Embryonic facial prominence (tissue), 1 donor: ENCODE measurements around the gene USP36.
"Not testable (repeated sequence)": the region's sequence is repeated elsewhere in the genome, so short reads cannot be mapped to it uniquely, and the experiment has no call there.

Experiments
- DNase-seq: peaks from one replicate; pipeline ENCODE4 v3.0.0-alpha.2; 2016; ENCODE audit errors: extremely low spot score

USP36 gene

GRCh38 chr17:78840780-78841611, at the start of gene USP36:
TSS of gene USP36 (minus strand) at chr17:78840814. CDS start at chr17:78836363, 4,451 bp downstream.
- DNase-seq: peak; percentile 96

DNA sequence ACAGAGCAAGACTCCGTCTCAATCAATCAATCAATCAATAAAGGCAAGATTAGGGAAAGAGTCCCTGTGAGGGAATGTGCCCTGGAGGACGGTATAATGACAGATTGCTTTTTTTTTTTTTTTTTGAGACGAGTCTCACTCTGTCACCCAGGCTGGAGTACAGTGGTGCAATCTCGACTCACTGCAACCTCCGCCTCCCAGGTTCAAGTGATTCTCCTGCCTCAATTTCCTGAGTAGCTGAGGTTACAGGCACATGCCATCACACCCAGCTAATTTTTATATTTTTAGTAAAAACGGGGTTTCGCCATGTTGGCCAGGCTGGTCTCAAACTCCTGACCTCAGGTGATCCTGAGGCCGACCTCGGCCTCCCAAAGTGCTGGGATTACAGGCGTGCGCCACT, 49.5 kb upstream of the USP36 start:
- not testable (repeated sequence) for DNase-seq

- DNase-seq: no peak
Observed at GRCh38 chr17:78889531-78889930, 48.9 kb upstream of the USP36 start.

DNA sequence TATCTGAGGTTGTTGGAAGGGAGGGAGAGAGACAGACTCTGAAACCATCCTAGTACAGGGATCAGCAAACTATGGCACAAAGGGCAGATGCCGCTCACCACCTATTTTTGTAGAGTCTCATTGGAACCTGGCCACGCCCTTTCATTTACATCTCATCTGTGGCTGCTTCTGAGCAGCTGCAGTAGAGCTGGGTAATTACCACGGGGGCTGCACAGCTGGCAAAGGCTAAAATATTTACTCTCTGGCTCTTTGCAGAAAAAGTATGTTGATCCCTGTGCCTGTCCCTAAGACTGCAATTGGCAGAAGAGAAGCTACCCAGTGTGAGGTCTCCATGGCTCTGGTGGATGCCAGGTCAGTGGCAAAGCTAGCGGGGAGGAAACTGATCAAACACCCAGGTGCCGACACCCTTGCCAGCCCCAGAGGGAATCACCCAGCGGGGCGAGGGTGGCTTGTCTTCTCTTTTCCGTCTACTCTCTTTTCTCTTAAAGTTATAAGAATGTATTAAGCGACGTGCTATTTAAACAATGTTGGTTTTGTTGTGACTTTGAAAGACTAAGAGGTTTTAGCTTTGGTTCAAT, 48.4 kb upstream of the USP36 start:
- DNase-seq: no peak

GRCh38 chr17:78886954-78887353, 46.3 kb upstream of the USP36 start:
- no peak for DNase-seq

- no peak for DNase-seq
Observed at GRCh38 chr17:78885956-78886355, 45.3 kb upstream of the USP36 start.

- no peak for DNase-seq
Observed at GRCh38 chr17:78884876-78885667, 44.5 kb upstream of the USP36 start.

DNA sequence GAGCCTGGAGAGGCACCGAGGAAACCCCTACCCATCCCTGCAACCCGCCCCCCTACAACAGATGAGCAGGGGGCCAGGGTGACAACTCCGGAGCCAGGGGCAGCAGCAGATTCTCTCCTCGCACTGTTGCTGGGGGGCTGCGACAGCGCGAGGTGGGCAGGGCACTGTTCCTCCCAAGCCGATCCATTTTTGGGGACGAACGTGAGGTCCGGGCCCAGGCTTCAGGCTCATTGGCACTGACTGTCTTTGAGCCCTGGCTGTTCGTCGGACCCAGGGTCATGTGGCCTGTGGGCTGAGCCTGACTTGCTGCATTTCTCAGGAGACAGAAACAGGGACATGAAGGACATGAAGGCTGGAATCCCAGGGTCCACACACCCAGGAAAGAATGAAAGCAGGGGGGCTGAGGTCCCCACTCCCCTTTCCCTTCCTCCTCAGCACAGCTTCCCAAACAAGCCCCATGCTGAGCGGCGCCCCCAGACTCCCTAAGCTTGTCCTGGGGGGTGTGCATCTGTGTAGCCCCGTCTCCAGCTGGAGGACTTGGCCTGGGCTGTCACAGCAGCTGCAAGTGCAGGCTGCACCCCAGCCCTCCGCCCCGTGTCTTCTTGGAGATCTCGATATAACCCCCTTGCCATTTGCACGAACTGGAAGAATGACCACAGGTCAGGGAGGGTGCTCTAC, 43.7 kb upstream of the USP36 start:
- no peak for DNase-seq

DNA sequence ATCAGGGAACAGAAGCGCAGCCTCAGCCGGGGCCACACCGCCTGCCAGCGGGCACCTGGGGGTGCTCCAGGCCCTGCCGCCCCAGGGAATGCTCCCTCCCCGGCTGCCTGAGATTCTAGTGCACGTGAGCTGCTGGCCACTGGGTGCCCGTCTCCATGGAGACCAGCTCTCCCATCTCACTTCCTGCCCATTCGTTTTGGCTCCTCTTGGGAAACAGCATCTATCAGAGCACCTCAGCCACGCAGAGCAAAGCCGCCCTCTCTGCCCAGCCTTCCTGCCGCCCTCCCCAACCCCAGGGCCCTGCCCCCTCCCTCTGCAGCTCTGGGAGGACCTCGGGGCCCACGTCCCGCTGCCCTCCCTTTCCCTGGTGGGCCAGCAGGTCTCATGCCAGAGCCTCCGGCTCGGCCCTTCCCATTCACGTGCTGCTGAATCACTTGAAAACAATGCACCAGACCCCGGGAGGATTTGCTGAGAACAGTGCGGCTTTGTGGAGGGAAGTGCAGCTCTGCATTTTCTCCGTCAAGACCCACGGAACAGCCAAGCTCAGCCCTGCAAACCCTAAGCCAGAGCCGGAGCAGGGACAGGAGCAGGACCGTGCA, 43.0 kb upstream of the USP36 start:
- DNase-seq: no peak

- no peak for DNase-seq
Observed at GRCh38 chr17:78883089-78883532, 42.5 kb upstream of the USP36 start.

DNA sequence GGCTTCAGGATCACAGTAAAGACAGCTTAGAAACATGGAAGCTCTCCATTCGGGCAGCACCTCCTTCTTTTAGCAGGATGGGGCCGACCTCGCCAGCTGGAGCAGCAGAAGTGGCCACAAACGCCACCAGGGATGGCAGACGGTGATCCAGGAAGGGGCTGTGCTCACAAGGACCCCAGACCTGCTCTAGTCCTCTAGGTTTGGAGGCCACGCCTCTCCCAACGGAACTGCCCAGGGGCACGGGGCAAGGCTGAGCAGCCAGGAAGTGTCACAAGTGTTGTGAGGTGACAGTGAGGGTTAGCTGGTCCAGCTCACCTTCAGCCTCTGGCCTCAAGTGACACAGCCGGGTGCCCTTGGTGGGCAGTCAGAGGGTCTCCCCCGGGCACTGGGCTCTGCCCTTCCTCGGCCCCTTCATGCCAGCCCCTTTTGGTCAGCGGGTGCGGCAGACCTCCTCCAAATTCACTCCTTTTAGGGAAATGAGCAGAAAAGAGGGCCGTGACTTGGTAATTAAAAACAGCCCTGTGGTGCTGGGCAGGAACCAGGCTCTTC, 42.0 kb upstream of the USP36 start:
- DNase-seq: no peak

DNA sequence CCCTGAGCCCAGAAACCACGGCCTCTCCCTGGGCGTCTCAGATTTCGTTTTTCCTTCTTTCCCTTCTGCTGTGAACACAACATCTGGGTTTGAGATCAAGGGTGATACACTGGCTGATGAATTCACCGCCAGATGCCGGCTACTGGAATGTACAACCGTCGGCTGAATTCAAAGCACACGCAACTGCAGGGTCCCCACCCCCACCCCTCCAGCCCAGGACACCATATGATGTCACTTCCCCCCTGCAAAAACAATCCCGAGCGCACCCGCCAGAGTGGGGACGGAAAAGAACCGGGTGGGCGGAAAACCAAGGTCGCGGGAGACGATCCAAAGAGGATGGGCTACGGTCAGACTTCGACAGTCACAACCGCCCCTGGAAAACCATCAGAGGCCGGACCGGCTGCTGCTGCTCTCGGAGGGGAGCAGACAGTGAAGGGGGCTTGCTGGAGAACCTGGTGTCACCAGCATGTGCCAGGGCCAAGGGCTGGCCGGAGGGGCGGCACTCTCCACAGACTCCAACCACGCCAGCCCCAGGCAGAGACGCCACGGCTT, 39.1 kb upstream of the USP36 start:
- DNase-seq: peak; percentile 87

DNA sequence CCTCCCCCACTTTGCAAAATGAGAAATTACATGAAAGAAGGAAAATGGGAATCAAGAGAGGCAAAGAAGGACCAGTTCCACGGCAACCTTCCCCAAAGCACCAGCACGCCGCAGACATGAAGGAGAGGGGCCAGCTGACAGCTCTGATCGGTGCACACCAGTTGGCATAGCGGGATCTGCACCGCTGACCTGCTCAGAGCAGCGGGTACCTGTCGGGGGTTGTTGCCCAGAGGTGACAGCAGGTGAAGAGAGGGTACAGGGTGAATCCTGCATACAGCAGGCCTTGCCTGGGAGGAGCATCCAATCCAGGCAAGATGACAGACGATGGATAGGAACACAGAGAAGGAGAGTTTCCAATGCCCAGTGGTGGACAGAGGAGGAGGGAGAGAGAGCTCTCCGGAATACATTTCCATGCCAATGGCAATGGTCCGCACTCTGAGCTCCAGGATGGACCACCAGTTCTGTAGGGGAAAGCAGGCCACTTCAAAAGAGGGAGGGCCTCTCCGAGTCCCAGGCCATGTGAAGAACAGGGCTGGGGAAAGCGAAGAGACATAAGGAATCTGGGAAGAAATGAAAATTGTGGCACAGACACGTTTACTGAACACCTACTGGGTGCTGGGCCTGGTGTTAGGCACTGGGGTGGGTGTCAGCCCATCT, 38.4 kb upstream of the USP36 start:
- no peak for DNase-seq

GRCh38 chr17:78878261-78878660, 37.6 kb upstream of the USP36 start:
- DNase-seq: no peak

DNA sequence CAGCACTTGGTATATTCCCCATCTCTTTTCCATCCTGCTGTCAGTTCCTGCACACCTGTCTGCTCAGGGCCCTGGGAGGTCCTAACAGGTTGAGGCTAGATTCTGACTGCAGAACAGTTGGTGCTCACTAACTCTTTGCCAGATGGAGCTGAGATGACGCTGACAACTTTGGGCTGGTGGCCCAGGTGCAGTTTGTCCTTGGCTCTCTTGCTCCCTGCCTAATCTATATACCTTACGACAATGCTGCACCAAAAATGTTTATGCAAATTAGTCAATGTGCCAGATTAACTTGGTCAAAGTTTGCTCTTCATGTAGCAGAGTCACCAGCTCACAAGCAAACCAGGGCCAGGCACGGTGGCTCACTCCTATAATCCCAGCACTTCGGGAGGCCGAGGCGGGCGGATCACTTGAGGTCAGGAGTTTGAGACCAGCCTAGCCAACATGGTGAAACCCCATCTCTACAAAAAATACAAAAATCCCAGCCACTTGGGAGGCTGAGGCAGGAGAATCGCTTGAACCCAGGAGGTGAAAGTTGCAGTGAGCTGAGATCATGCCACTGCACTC, 36.4 kb upstream of the USP36 start:
- not testable (repeated sequence) for DNase-seq

- DNase-seq: no peak
Observed at GRCh38 chr17:78876094-78876597, 35.5 kb upstream of the USP36 start.

DNA sequence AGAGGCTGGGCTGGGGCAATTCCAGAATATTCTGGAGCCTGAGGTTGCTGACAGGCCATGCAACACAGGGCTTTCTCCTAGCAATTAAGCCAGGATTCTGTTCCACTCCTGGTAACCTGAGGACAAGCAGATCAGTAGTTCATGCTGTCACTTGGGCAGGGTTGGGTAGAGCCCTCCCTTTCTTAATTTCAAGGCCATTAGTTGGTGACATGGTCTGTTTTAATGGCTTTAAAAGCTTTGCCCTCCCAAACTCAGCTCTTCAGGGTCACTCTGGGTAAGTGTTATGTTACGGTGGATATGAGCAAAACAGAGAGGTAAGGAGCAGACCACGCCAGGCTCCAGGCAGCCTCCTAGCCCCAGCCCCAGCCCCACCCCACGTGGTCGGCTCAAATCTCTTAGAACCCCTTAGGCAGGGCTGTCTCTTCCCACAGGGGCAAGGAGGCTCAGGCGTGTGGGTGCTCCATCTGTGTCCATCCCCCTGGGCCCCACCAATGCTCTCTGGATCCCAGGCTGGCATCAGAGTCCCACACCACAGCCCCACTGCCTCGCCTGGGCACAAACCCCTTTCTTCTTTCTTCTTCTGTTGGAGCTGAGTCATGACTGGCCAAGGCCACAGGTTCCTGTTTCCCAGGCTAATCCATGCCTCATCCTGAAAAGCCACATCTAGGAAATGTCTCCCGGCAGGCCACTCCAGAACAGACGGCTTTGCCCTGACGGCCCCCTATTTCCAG, 34.9 kb upstream of the USP36 start:
- no peak for DNase-seq

DNA sequence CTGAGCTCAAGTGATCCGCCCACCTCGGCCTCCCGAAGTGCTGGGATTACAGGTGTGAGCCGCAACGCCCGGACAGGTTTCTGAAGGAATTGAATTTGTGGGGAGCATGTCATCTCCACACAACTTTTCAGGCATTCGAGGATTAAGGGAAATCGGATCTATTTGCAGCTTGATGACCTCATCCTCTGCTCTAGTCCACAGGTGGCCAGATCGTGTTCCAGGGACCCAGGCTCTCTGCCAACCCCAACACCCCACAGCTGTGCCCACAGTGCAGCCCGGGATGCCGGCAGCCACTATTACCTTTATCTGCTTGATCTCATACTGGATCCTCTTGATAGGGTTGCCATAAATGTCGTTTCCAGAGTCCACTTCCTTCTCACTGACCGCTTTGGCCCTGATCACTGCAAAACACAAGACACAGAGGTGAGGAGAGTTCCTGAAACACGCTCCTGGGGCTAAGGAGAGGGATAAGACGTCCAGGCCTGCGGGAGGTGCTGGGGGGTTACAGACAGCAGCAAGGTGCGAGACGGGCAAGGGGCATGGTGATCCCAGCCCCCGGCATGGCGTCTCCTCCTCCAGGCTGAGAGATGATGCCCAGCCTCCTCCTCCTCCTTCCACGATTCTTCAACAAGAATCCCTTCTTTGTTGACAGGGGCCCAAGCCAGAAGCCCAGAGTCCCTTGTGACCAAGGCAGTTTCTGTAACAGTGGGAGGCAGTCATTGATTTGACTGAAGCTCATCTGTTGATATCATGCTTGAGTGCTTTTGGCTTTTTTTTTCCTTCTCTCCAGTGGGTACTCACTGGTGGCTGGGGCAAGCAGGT, 33.1 kb upstream of the USP36 start:
- no peak for DNase-seq
